ENCODE data around the gene NME7.

DNA sequence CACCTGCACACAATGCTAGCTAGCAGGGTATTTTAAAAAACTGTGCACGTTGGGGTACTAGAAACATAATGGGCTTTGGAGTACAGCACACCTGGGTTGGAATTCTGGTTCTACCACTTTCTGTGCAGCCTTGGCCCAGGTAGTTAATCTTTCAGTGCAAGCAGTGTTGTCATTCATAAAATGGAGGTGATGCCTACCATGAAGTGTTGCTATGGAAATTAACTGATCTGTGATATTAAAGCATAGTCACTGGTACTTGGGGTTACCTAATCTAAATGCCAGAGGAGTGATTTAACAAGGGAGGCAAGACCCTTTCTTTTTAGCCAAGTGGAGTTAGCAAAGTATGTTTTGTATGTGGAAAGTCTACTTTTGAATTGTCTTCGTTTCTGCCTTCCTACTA lies 243.1 kb downstream of the NME7 start:
- TF ChIP-seq POLR2A (IDR thresholded peaks at IDR 0.05) = no peak
- TF ChIP-seq, protein P1, sequence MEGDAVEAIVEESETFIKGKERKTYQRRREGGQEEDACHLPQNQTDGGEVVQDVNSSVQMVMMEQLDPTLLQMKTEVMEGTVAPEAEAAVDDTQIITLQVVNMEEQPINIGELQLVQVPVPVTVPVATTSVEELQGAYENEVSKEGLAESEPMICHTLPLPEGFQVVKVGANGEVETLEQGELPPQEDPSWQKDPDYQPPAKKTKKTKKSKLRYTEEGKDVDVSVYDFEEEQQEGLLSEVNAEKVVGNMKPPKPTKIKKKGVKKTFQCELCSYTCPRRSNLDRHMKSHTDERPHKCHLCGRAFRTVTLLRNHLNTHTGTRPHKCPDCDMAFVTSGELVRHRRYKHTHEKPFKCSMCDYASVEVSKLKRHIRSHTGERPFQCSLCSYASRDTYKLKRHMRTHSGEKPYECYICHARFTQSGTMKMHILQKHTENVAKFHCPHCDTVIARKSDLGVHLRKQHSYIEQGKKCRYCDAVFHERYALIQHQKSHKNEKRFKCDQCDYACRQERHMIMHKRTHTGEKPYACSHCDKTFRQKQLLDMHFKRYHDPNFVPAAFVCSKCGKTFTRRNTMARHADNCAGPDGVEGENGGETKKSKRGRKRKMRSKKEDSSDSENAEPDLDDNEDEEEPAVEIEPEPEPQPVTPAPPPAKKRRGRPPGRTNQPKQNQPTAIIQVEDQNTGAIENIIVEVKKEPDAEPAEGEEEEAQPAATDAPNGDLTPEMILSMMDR (IDR thresholded peaks at IDR 0.05) = no peak
